ENCODE results near the gene SOX21.

DNA sequence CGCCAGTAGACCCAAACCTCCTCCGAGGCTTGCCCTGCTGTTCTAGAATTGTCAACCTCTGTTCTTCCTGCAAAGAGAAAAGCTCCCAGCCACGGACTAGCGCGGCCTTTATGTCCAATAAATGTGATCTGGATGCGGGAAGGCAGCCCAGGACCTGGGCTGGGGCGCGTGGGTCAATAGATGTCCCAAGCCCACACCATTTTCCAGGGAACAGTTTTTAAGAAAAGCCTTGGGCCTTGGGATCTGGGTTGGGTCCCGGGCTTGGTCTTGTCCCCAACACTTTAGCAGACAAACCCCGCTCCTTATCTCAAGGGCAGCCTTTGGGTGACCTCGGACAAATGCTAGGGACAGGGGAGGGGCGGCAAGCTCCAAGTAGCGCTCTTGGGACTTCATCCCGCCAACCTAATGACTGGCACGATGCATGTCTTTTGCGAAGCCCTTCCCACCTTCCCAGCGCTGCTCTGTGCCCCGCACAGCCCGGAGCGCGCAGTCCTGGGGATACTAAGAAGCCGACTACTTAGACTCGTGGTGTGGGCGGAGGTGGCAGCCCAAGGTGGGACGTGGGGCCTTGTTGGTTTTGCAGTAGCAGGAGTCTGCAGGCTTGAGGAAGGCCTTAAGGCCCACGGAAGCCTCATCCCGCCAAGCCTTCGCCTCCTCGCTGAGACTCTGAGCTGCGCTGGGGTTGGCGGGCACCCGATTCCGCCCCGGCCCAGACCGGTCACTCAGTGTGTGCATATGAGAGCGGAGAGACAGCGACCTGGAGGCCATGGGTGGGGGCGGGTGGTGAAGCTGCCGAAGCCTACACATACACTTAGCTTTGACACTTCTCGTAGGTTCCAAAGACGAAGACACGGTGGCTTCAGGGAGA lies 10.8 kb downstream of the SOX21 start:
- TF ChIP-seq, protein P1, sequence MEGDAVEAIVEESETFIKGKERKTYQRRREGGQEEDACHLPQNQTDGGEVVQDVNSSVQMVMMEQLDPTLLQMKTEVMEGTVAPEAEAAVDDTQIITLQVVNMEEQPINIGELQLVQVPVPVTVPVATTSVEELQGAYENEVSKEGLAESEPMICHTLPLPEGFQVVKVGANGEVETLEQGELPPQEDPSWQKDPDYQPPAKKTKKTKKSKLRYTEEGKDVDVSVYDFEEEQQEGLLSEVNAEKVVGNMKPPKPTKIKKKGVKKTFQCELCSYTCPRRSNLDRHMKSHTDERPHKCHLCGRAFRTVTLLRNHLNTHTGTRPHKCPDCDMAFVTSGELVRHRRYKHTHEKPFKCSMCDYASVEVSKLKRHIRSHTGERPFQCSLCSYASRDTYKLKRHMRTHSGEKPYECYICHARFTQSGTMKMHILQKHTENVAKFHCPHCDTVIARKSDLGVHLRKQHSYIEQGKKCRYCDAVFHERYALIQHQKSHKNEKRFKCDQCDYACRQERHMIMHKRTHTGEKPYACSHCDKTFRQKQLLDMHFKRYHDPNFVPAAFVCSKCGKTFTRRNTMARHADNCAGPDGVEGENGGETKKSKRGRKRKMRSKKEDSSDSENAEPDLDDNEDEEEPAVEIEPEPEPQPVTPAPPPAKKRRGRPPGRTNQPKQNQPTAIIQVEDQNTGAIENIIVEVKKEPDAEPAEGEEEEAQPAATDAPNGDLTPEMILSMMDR (conservative IDR thresholded peaks at IDR 0.05; ENCODE audit: low read depth in 2 of 2): no peak
- TF ChIP-seq POLR2AphosphoS5 (IDR thresholded peaks at IDR 0.05; ENCODE audit: low read depth) (no peak), EZH2 (IDR thresholded peaks at IDR 0.05; ENCODE audit: low read depth, unreplicated experiment) (peak; percentile 91)

All from GM23338 (cell line).